HG03469 (cell line): Measurements from ENCODE around the gene ZKSCAN8.

Experiments used
- ATAC-seq: cut with Tn5 transposase; IDR thresholded peaks from one replicate; pipeline ENCODE4 v1.9.1; 2021; ENCODE audit warnings: mild to moderate bottlenecking, moderate library complexity, moderate number of reproducible peaks; ENCODE audit not compliant: unreplicated experiment

ZKSCAN8 gene

GRCh38 chr6:28206527-28206926 is 64.8 kb downstream of the ZKSCAN8 start:
- ATAC-seq, result no peak

- ATAC-seq, result no peak
Measured at GRCh38 chr6:28206928-28207509, 65.3 kb downstream of the ZKSCAN8 start.

DNA sequence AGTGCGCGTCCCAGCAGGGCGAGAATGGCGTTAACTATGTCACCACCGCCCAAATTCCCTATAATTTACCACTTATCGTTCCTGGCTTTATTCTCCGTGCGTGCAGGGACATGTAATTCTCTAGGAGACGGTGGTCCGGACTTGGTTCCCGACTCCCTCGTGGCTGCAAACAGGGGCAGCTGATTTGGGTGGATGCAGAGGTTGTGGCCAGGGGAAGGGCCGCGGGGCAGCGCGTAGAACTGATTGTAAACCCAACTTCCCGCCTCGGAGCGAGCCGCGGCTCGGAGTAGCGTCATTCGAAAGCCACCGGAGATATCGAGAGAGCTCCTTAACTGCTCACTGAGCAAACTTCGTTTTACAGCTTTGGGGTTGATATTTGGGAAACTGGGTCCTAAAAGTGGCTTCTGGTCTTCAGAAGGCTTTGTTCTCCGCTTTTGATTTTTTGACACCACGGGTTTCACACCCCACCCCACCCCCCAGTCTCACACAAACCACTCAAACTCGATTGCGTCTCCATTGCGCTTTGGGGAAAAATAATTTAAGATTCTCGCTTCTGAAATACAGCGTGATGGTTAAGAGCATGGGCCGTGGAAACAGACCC is 65.9 kb downstream of the ZKSCAN8 start:
- ATAC-seq, result no peak

DNA sequence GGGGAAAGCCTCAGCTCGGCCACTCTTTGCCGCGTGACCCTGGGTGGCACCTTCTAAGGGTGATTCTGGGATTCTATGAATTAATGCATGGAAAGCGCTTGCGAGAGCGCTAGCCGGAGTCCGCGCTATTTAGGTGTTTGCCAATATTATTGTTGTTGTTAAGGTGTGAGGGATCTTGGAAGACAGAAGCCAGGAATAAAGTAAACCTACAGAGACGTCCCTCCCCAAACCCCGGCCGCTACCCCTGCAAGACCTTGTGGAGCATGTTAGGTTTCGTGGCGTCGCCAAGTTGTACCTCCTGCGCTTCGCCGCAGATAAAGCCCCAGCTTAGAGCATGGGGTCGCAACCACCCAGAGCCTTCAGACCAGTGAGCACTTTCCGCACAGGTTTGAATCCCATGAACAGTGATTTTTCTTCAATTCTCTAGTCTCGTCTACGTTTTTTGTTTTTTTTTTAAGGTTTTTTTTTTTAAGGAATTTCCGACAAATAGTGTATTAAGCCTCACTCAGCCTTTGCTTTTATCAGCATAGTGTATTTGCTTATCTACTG is 66.5 kb downstream of the ZKSCAN8 start:
- no peak for ATAC-seq
